HEK293T (cell line): ENCODE results near the gene RNF144B.
"Not testable (repeated sequence)": the region's sequence is repeated elsewhere in the genome, so short reads cannot be mapped to it uniquely, and the experiment has no call there.

ENCODE experiments used
- CTCF ChIA-PET: fragments of 350-600 bp; formaldehyde crosslinking; extraction: SDS; loops from one replicate; lab custom pipeline; 2021; ENCODE audit warnings: antibody characterized with exemption, inconsistent platforms; lab: Yijun Ruan, JAX
- POLR2A ChIA-PET: fragments of 350-600 bp; formaldehyde crosslinking; extraction: SDS; loops from one replicate; lab custom pipeline; 2020; ENCODE audit warnings: antibody characterized with exemption, inconsistent platforms; lab: Yijun Ruan, JAX
- DNase-seq: peaks from one replicate; pipeline ENCODE4 v3.0.0; 2012; ENCODE audit warnings: mixed read lengths; ENCODE audit errors: extremely low spot score
- ARNT ChIP-seq: fragments of 450-650 bp; IDR thresholded peaks from 2 replicates; pipeline ENCODE4 v1.6.1; 2017; ENCODE audit warnings: mild to moderate bottlenecking
- BHLHE40 ChIP-seq: fragments of 450-650 bp; IDR thresholded peaks from 2 replicates; pipeline ENCODE4 v1.6.1; 2016; ENCODE audit warnings: mild to moderate bottlenecking, moderate library complexity, borderline replicate concordance
- CTBP1 ChIP-seq: fragments of 450-650 bp; IDR thresholded peaks from 2 replicates; pipeline ENCODE4 v1.6.1; 2016; ENCODE audit warnings: borderline replicate concordance
- ELF4 ChIP-seq: fragments of 450-650 bp; IDR thresholded peaks from 2 replicates; pipeline ENCODE4 v1.6.1; 2017; ENCODE audit warnings: antibody characterized with exemption
- FOXA1 ChIP-seq: fragments of 450-650 bp; IDR thresholded peaks from 2 replicates; pipeline ENCODE4 v1.6.1; 2016; ENCODE audit warnings: mild to moderate bottlenecking
- FOXK2 ChIP-seq: fragments of 450-650 bp; IDR thresholded peaks from 2 replicates; pipeline ENCODE4 v1.6.1; 2016; ENCODE audit warnings: mild to moderate bottlenecking
- FOXM1 ChIP-seq: fragments of 450-650 bp; IDR thresholded peaks from 2 replicates; pipeline ENCODE4 v1.6.1; 2017; ENCODE audit warnings: mild to moderate bottlenecking, borderline replicate concordance
- HDGF ChIP-seq: fragments of 450-650 bp; IDR thresholded peaks from 2 replicates; pipeline ENCODE4 v1.6.1; 2017; ENCODE audit warnings: antibody characterized with exemption, borderline replicate concordance
- L3MBTL2 ChIP-seq: fragments of 450-650 bp; conservative IDR thresholded peaks from 2 replicates; pipeline ENCODE4 v1.6.1; 2016; ENCODE audit warnings: mild to moderate bottlenecking
- LEF1 ChIP-seq: fragments of 450-650 bp; IDR thresholded peaks from 2 replicates; pipeline ENCODE4 v1.6.1; 2017; ENCODE audit warnings: mild to moderate bottlenecking, borderline replicate concordance
- NFRKB ChIP-seq: fragments of 450-650 bp; IDR thresholded peaks from 2 replicates; pipeline ENCODE4 v1.6.1; 2016; ENCODE audit warnings: mild to moderate bottlenecking, moderate library complexity
- SP1 ChIP-seq: fragments of 450-650 bp; IDR thresholded peaks from 2 replicates; pipeline ENCODE4 v1.6.1; 2017
- SUZ12 ChIP-seq: fragments of 450-650 bp; IDR thresholded peaks from 2 replicates; pipeline ENCODE4 v1.6.1; 2016; ENCODE audit warnings: mild to moderate bottlenecking
- TARDBP ChIP-seq: fragments of 450-650 bp; IDR thresholded peaks from 2 replicates; pipeline ENCODE4 v1.6.1; 2016
- ZNF384 ChIP-seq: fragments of 450-650 bp; IDR thresholded peaks from 2 replicates; pipeline ENCODE4 v1.6.1; 2016
- TF ChIP-seq, protein P1 (sequence below): fragments of 450-650 bp; IDR thresholded peaks from 2 replicates; pipeline ENCODE4 v1.6.1; 2016

The RNF144B gene

DNA sequence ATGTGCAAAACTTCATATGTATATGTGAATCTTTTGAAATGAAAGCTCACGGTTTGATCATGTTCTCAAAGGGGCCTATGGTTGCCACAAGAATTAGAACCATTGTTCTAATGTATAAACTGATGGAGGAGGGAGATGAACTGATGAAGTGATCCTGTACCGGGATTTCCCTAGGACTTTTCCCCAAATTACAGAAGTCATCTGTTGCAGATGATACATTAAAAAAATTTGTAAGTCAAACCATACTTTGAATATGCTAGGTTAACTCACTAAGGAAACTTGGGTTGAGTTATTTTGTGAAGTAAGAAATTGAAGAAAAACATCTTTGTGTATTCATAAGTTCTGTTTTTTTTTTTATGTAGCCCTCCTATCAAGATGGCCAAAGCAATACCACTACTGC lies 33.9 kb upstream of the RNF144B start:
- ChIA-PET CTCF (no interaction called here), POLR2A (no interaction called here)
- no peak for DNase-seq
- TF ChIP-seq SP1: no peak

DNA sequence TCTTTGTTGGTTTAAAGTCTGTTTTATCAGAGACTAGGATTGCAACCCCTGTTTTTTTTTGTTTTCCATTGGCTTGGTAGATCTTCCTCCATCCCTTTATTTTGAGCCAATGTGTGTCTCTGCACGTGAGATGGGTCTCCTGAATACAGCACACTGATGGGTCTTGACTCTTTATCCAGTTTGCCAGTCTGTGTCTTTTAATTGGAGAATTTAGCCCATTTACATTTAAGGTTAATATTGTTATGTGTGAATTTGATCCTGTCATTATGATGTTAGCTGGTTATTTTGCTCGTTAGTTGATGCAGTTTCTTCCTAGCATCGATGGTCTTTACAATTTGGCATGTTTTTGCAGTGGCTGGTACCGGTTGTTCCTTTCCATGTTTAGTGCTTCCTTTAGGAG lies 29.6 kb upstream of the RNF144B start:
- POLR2A ChIA-PET, DNase-seq, CTCF ChIA-PET: not testable (repeated sequence)

DNA sequence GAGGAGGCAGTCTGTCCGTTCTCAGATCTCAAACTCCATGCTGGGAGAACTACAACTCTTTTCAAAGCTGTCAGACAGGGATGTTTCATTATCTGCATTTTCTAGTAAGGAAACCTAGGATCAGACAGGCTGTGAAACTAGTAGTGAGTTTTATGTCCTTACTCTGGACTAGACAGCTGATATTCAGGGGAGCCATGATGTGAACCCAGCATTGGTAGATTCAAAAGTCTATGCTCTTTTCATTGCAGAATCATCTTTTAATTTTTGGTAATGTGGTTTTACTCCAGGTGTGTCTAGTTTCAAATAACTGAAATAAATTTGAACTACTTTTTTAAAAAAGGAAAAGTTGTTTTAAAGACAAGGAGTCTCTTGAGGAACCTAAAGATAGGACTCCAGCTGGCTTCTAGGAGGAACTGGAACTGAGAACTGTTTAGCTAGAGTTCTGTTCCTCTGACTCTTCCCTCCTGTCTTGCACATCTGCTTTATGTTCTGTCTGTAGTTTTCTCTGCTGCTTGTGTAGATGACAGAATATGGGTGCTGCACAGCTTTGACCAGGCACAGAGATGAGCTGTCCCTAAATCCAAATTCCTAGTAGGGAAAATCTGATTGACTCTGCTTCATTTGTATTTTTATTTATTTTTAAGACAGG lies 27.8 kb upstream of the RNF144B start:
- DNase-seq: no peak
- ChIA-PET POLR2A (no interaction called here), CTCF (no interaction called here)
- no peak for TF ChIP-seq TARDBP
- TF ChIP-seq SUZ12: no peak

DNA sequence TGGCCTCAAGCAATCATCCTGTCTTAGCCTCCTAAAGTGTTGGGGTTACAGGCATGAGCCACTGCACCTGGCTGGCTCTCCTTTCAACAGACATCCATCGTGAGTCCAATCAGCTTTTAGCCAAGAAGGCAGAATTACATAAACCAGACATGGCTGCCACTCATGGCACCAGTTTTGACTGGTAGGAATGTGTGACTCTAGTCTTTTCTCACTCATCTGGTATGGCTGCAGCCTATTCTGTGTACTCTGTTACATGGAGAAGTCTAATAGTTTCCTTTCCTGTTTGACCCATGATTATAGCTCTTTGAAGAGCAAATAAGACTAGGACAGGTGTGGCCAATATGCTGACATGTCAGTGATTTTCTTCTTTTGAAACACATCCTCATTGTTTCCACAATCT lies 27.0 kb upstream of the RNF144B start:
- CTCF ChIA-PET: interaction anchor here (0.9 kb wide), 1 partner anchor 14 kb away, joined by 3 read pairs; no protein-coding TSS in a partner anchor
- no peak for DNase-seq
- POLR2A ChIA-PET: no interaction called here
- no peak for TF ChIP-seq FOXM1
- no peak for TF ChIP-seq ELF4
- no peak for TF ChIP-seq TARDBP
- TF ChIP-seq LEF1: no peak

DNA sequence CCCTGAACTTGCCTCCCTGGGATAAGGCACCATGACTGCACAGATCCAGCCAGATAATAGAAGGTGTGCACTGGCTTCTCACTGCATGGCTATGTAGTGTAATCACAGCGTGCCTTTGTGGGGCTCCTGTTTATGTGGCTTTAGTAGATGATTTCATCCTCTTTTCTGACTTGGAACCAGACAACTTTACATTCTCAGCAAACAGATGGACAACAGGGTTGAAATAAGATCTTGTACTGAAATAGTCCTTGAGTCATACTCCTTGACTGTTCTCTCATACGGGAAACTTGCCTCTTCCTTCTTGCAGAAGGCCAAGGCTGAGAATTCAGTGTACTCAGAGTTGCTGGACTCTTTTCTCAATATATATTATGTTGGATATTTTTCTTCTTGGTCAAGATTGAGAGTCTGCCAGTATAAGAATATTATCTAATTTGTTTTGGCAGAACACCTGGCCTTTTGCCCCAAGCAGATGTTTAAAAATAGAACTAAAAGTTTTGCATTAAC lies 25.0 kb upstream of the RNF144B start:
- ChIA-PET CTCF (no interaction called here), POLR2A (no interaction called here)
- no peak for TF ChIP-seq L3MBTL2
- no peak for TF ChIP-seq ELF4
- TF ChIP-seq, protein P1, sequence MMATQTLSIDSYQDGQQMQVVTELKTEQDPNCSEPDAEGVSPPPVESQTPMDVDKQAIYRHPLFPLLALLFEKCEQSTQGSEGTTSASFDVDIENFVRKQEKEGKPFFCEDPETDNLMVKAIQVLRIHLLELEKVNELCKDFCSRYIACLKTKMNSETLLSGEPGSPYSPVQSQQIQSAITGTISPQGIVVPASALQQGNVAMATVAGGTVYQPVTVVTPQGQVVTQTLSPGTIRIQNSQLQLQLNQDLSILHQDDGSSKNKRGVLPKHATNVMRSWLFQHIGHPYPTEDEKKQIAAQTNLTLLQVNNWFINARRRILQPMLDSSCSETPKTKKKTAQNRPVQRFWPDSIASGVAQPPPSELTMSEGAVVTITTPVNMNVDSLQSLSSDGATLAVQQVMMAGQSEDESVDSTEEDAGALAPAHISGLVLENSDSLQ: no peak
- no peak for TF ChIP-seq SP1
- TF ChIP-seq ZNF384: no peak
- TF ChIP-seq NFRKB: no peak
- TF ChIP-seq FOXK2: no peak
- TF ChIP-seq LEF1: no peak
- TF ChIP-seq FOXA1: no peak
- TF ChIP-seq FOXM1: no peak
- no peak for TF ChIP-seq SUZ12
- TF ChIP-seq HDGF: no peak
- TF ChIP-seq ARNT: no peak
- TF ChIP-seq CTBP1: no peak
- no peak for TF ChIP-seq BHLHE40
- no peak for TF ChIP-seq TARDBP
- DNase-seq: no peak

DNA sequence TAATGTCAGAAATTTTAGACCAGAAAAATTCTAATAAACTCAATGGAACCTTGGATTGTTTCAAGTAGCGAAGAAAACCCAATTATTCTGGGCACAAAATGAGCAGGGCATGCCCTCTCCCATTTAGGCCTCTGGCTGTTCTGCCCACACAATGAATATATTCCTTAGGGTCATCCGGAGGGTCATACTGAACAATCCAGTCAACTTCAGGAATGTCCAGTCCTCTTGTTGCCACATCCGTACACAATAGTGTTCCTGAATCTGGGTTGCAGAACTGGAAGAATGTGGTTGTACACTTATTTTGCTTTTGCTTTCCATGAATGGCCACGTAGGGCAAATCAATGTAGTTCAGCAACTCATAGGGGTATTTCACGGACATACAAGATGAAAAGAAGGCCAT lies 23.4 kb upstream of the RNF144B start:
- CTCF ChIA-PET: no interaction called here
- DNase-seq: no peak
- POLR2A ChIA-PET: no interaction called here
- TF ChIP-seq ARNT (no peak), BHLHE40 (no peak), SUZ12 (no peak), TARDBP (no peak), SP1 (no peak), L3MBTL2 (no peak), FOXA1 (no peak), ZNF384 (no peak), LEF1 (no peak), FOXK2 (no peak), NFRKB (no peak), ELF4 (no peak), CTBP1 (no peak), HDGF (no peak), FOXM1 (no peak)
- TF ChIP-seq, protein P1: no peak

DNA sequence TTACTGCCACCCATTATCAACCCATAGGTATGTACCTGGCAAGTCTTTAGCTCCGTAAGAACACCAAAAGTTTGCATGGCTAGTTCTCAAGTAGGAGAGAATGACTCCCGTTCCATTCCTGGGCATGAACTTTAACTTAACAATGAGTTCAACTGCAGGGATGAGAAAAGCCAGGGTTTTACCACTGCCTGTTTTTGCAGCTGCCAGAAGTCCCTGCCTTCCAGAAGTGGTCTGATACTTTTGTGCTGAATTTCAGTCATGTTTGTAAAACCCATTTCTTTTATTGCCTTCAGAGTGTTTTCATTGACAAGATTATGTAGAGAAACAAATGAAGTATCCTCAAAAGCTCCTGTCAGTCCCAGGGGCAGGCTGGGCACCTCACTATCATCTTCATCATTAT lies 22.6 kb upstream of the RNF144B start:
- CTCF ChIA-PET, DNase-seq, POLR2A ChIA-PET: not testable (repeated sequence)

DNA sequence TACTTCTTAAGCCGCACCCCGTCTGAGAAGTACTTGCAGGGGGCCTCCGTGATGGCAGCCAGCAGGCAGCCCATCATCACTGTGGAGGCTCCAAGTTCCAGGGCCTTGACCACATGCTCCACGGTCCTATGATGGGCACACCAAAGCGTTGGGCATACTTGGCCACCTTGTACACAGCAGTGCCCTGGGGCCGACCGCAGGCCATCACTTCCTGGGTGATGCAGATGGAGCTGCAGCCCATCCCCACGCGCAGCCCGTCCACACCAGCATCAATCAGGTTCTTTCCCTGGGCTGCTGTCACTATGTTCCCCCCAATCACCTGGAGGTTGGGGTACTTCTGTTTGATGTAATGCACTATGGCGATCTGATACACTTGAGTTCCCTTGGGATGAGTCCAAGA lies 19.8 kb upstream of the RNF144B start:
- ChIA-PET CTCF (no interaction called here), POLR2A (no interaction called here)
- TF ChIP-seq ZNF384 (no peak), SP1 (no peak), FOXA1 (no peak), FOXK2 (no peak), ELF4 (no peak), ARNT (no peak), NFRKB (no peak), TARDBP (no peak), SUZ12 (no peak), LEF1 (no peak), CTBP1 (no peak), HDGF (no peak)
- TF ChIP-seq, protein P1: no peak
- no peak for DNase-seq
